CD4-positive, alpha-beta T cell treated with Interleukin-15 for 4 hours (primary cell): Measurements from ENCODE around the gene SIGLECL1.
A peak's percentile ranks its signal among the peaks of the same experiment; 100 is the strongest.

ENCODE experiments used
- DNase-seq: peaks from one replicate; pipeline ENCODE4 v3.0.0-alpha.2; 2020; ENCODE audit warnings: low spot score

Gene SIGLECL1

GRCh38 chr19:51253088-51253806 is 2.4 kb downstream of the SIGLECL1 start:
- no peak for DNase-seq

GRCh38 chr19:51256155-51256625 is 5.3 kb downstream of the SIGLECL1 start:
- DNase-seq = no peak

GRCh38 chr19:51257471-51257870 is 6.6 kb downstream of the SIGLECL1 start:
- no peak for DNase-seq

GRCh38 chr19:51258165-51259160 is 7.6 kb downstream of the SIGLECL1 start:
- DNase-seq = no peak

- peak; percentile 6 for DNase-seq
These were observed 8.7 kb downstream of the SIGLECL1 start for GRCh38 chr19:51259348-51260245.

- DNase-seq = no peak
These were observed 12.9 kb downstream of the SIGLECL1 start for GRCh38 chr19:51263808-51264207.

GRCh38 chr19:51271067-51271466 is 20.2 kb downstream of the SIGLECL1 start:
- no peak for DNase-seq

- DNase-seq = no peak
These were observed 21.4 kb downstream of the SIGLECL1 start for GRCh38 chr19:51272183-51272810.

- DNase-seq = no peak
These were observed 23.3 kb downstream of the SIGLECL1 start for GRCh38 chr19:51274049-51274770.

- no peak for DNase-seq
These were observed 26.2 kb downstream of the SIGLECL1 start for GRCh38 chr19:51277112-51277511.

GRCh38 chr19:51282335-51282734 is 31.5 kb downstream of the SIGLECL1 start:
- DNase-seq = no peak

- DNase-seq = no peak
These were observed 34.8 kb downstream of the SIGLECL1 start for GRCh38 chr19:51285682-51286081.

GRCh38 chr19:51289635-51290034 is 38.8 kb downstream of the SIGLECL1 start:
- no peak for DNase-seq

- no peak for DNase-seq
These were observed 42.1 kb downstream of the SIGLECL1 start for GRCh38 chr19:51292971-51293370.

GRCh38 chr19:51293571-51294210 is 42.8 kb downstream of the SIGLECL1 start:
- no peak for DNase-seq

- DNase-seq = no peak
These were observed 43.5 kb downstream of the SIGLECL1 start for GRCh38 chr19:51294211-51294976.

- no peak for DNase-seq
These were observed 44.1 kb downstream of the SIGLECL1 start for GRCh38 chr19:51294977-51295375.

- no peak for DNase-seq
These were observed 44.7 kb downstream of the SIGLECL1 start for GRCh38 chr19:51295382-51296126.
